Measurements from ENCODE around the gene MLF1. TPM values are rescaled to one million over a fixed set of nuclear protein-coding genes. Genes with fewer than 3 reads are reported as not detected.

The MLF1 gene
- total RNA-seq, 1 experiment from 2014 or later: 20.4 TPM

DNA sequence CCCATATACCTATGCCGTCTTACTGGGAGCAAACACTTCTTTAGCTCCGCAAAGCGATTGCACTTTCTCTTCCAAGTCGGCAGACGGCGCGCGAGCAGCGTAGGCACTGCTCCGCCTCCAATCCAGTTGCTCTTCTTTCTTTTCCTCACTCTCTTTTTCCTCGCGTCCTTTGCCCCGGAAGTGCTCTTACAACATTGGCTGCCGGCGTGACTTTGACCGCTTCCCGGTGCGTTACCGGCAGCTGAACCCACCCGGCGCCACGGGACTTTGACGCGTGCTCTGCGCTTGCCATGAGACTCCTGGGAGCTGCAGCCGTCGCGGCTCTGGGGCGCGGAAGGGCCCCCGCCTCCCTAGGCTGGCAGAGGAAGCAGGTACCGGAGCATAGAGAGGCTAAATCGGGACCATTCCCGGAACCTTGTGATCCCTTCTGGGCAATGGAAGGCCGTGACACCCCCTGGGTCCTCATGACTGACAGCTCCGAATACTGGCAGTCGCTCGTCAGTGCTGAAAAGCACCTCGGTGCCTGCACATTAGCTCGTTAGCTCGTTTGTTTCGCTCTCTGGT, 73.4 kb downstream of the MLF1 start, which contains the start of gene GFM1:
GFM1 (plus strand) TSS at position 183 of the 564 bp plus-strand sequence; CDS start at position 291, 108 bp downstream.
- peak within 1 kb of the TSS; percentile 50 for H3K9ac ChIP-seq (ENCODE audit: extremely low read depth, insufficient read length, low read length)
- Mint-ChIP-seq H3K36me3 (ENCODE audit: insufficient read depth in 1 of 3, low read depth in 3 of 3) (peaks cover 10 to 31% (median 23%) of the 10 kb centered on the region in 3 experiments; a peak in 6 of 7 replicates), H3K9me3 (peaks cover 0 to 3% of the 10 kb centered on the region in 2 experiments; a peak in 1 of 5 replicates), H3K27ac (peak within 1 kb of the TSS; percentile 95 to 96 (median 95)), H3K4me1 (peaks cover 8 to 10% of the 10 kb centered on the region in 2 experiments; a peak in 3 of 4 replicates), H3K4me3 (peak within 1 kb of the TSS; percentile 96 to 97), H3K27me3 (ENCODE audit: low read depth) (no peaks in the 10 kb centered on the region)
- no peaks in the 10 kb centered on the region for H3K9me3 ChIP-seq (ENCODE audit: control insufficient read depth, low read depth, low read length)
- no CpG with 5 or more reads among the region's 42 CpGs for WGBS (ENCODE audit: extremely low coverage, insufficient read length, low lambda C conversion rate)
- no peak within 1 kb of the TSS for H3K27ac ChIP-seq (ENCODE audit: insufficient read length, low read depth, low read length)
- no peak within 1 kb of the TSS for H2BK12ac ChIP-seq (ENCODE audit: insufficient read length, low read depth, low read length)
- no peak within 1 kb of the TSS for H4K91ac ChIP-seq (ENCODE audit: insufficient read length, low read depth, low read length)
- H3K4me1 ChIP-seq (ENCODE audit: insufficient read depth, low read length): no peaks in the 10 kb centered on the region
- H3K14ac ChIP-seq (ENCODE audit: insufficient read depth, low read length): peak within 1 kb of the TSS; percentile 10; the same call in 1 of the 2 replicates
- peaks cover 3% of the 10 kb centered on the region for H3K79me1 ChIP-seq (ENCODE audit: insufficient read depth, low read depth, low read length, poor library complexity, severe bottlenecking)
- H3K4ac ChIP-seq (ENCODE audit: low read depth, low read length): no peak within 1 kb of the TSS
- H2BK120ac ChIP-seq (ENCODE audit: low read depth, low read length, poor library complexity, severe bottlenecking): no peak within 1 kb of the TSS
- peak within 1 kb of the TSS; percentile 43 for H2AFZ ChIP-seq (ENCODE audit: low read length)
- no peak within 1 kb of the TSS for H2BK5ac ChIP-seq (ENCODE audit: insufficient read length, low read length)
- TF ChIP-seq CTCF (conservative IDR thresholded peaks at IDR 0.05): peak; percentile 88
- H3K23ac ChIP-seq (ENCODE audit: insufficient read length, low read depth, low read length): no peak within 1 kb of the TSS
- no peak within 1 kb of the TSS for H2BK15ac ChIP-seq (ENCODE audit: low read depth, low read length)
- H4K8ac ChIP-seq (replicated peaks; ENCODE audit: insufficient read length, low read depth, low read length): no peak within 1 kb of the TSS
- H2AK5ac ChIP-seq (ENCODE audit: insufficient read length, low read length): no peak within 1 kb of the TSS
- H3K4me2 ChIP-seq (ENCODE audit: insufficient read depth, insufficient read length, low read length): peak within 1 kb of the TSS; percentile 69
- H3K56ac ChIP-seq (ENCODE audit: insufficient read length, low read depth, low read length): no peak within 1 kb of the TSS
- peaks cover 6% of the 10 kb centered on the region; the same call in 1 of the 2 replicates for H3K79me2 ChIP-seq (ENCODE audit: insufficient read depth, low read length)
- no peak within 1 kb of the TSS for H2BK20ac ChIP-seq (ENCODE audit: low read depth, low read length, poor library complexity, severe bottlenecking)
- no peaks in the 10 kb centered on the region for H3K23me2 ChIP-seq (ENCODE audit: insufficient read length, low read depth, low read length, poor library complexity, severe bottlenecking)
- no peaks in the 10 kb centered on the region for H3K27me3 ChIP-seq (ENCODE audit: insufficient read depth, low read length)
- peak; percentile 96 for DNase-seq
- H3K18ac ChIP-seq (ENCODE audit: insufficient read length, low read depth, low read length): peak within 1 kb of the TSS; percentile 49
- H4K5ac ChIP-seq (ENCODE audit: insufficient read length, low read depth, low read length): no peak within 1 kb of the TSS
- H4K20me1 ChIP-seq (ENCODE audit: control insufficient read depth, insufficient read depth, insufficient read length): no peaks in the 10 kb centered on the region
- H3T11ph ChIP-seq (ENCODE audit: low read length): no peak within 1 kb of the TSS
